Posterior cingulate gyrus (tissue), 11 donors: ENCODE results near the gene DERL3.
A peak's percentile ranks its signal among the peaks of the same experiment; 100 is the strongest.
"Not testable (repeated sequence)": the region's sequence is repeated elsewhere in the genome, so short reads cannot be mapped to it uniquely, and the experiment has no call there.

Experiments used
- DNase-seq, 10 donors: peaks; one replicate each; pipeline versions ENCODE4 v3.0.0 to v3.0.0-alpha.2; 2020 to 2021; ENCODE audit warnings: mixed read lengths in 3 of 10
- intact Hi-C: fragments of 100-400 bp; cut with DNase I; formaldehyde crosslinking; loops from one replicate; pipeline ENCODE4 v1.15.1; 2023

The DERL3 gene

GRCh38 chr22:23838681-23839468, at the start of gene DERL3:
DERL3 (minus strand) TSS chr22:23839006; CDS start chr22:23838987, 19 bp downstream.
- peak; percentile 87 to 99 (median 96) for DNase-seq
- intact Hi-C loops, result no loop called here

GRCh38 chr22:23884140-23884539, 45.3 kb upstream of the DERL3 start:
- DNase-seq, result peak in 2 of 10 donors; percentile 39 to 72
- intact Hi-C loops, result no loop called here

GRCh38 chr22:23883658-23884057, 44.9 kb upstream of the DERL3 start:
- intact Hi-C loops, result no loop called here
- peak in 1 of 10 donors; percentile 47 for DNase-seq

GRCh38 chr22:23882370-23882769, 43.6 kb upstream of the DERL3 start:
- intact Hi-C loops, result no loop called here
- peak in 1 of 10 donors; percentile 69 for DNase-seq

GRCh38 chr22:23878219-23878618, 39.4 kb upstream of the DERL3 start:
- DNase-seq, result peak in 3 of 10 donors; percentile 27 to 59 (median 59)
- intact Hi-C loops, result no loop called here

- intact Hi-C loops, result no loop called here
- DNase-seq, result peak in 2 of 10 donors; percentile 37 to 62
These were observed 38.8 kb upstream of the DERL3 start for GRCh38 chr22:23877566-23877965.

- peak in 2 of 10 donors; percentile 26 to 54 for DNase-seq
- intact Hi-C loops, result no loop called here
These were observed 37.0 kb upstream of the DERL3 start for GRCh38 chr22:23875801-23876200.

- intact Hi-C loops, result no loop called here
- DNase-seq, result peak in 1 of 10 donors; percentile 3
These were observed 36.1 kb upstream of the DERL3 start for GRCh38 chr22:23874871-23875270.

- intact Hi-C loops, result no loop called here
- DNase-seq, result no peak
These were observed 29.8 kb upstream of the DERL3 start for GRCh38 chr22:23868580-23868979.

- intact Hi-C loops, result not testable (repeated sequence)
These were observed 25.8 kb upstream of the DERL3 start for GRCh38 chr22:23864499-23865154.

GRCh38 chr22:23862103-23862502, 23.3 kb upstream of the DERL3 start:
- intact Hi-C loops, result no loop called here
- DNase-seq, result peak in 2 of 10 donors; percentile 39 to 81

More at GRCh38 chr22:23864499-23865154, 25.8 kb upstream of the DERL3 start:
- DNase-seq, result peak in 1 of 10 donors; percentile 45

GRCh38 chr22:23860187-23860586, 21.4 kb upstream of the DERL3 start:
- peak in 1 of 10 donors; percentile 18 for DNase-seq

GRCh38 chr22:23859201-23859600, 20.4 kb upstream of the DERL3 start:
- intact Hi-C loops, result no loop called here
- peak in 1 of 10 donors; percentile 67 for DNase-seq

More at GRCh38 chr22:23860187-23860586, 21.4 kb upstream of the DERL3 start:
- intact Hi-C loops, result not testable (repeated sequence)

- intact Hi-C loops, result no loop called here
These were observed 19.6 kb upstream of the DERL3 start for GRCh38 chr22:23858484-23858815.

GRCh38 chr22:23857606-23858483, 19.0 kb upstream of the DERL3 start, which contains the start of gene SLC2A11:
SLC2A11 (plus strand) TSS chr22:23857875; CDS start chr22:23858000, 125 bp downstream.
- intact Hi-C loops, result no loop called here
- DNase-seq, result peak; percentile 92 to 99 (median 96)

More at GRCh38 chr22:23858484-23858815, 19.6 kb upstream of the DERL3 start:
- DNase-seq, result no peak

GRCh38 chr22:23856721-23857605, 18.2 kb upstream of the DERL3 start:
- intact Hi-C loops, result no loop called here

GRCh38 chr22:23850136-23850611, 11.4 kb upstream of the DERL3 start:
- DNase-seq, result peak in 3 of 10 donors; percentile 45 to 79 (median 54)
- intact Hi-C loops, result no loop called here

More at GRCh38 chr22:23856721-23857605, 18.2 kb upstream of the DERL3 start:
- DNase-seq, result peak in 7 of 10 donors; percentile 42 to 93 (median 49)

GRCh38 chr22:23849009-23850006, 10.5 kb upstream of the DERL3 start:
- intact Hi-C loops, result loop anchor here (5.0 to 10.0 kb wide), 3 partner anchors 82 to 307 kb away; partner anchors contain the start of gene CHCHD10
- DNase-seq, result peak; percentile 69 to 98 (median 88)
